Activated CD8-positive, alpha-beta memory T cell treated with anti-CD3 and anti-CD28 coated beads, Interleukin-2, amount 50 U/mL, for 48 hours (primary cell): Measurements from ENCODE around the gene MRGPRD.

Experiments
- DNase-seq: peaks from one replicate; pipeline ENCODE4 v3.0.0-alpha.2; 2020

MRGPRD gene

GRCh38 chr11:68942095-68942620 is 38.6 kb downstream of the MRGPRD start:
- DNase-seq: no peak

- no peak for DNase-seq
Observed at GRCh38 chr11:68941324-68942094, 39.3 kb downstream of the MRGPRD start.

- no peak for DNase-seq
Observed at GRCh38 chr11:68940651-68941323, 40.0 kb downstream of the MRGPRD start.

- no peak for DNase-seq
Observed at GRCh38 chr11:68939583-68940555, 40.9 kb downstream of the MRGPRD start.

- no peak for DNase-seq
Observed at GRCh38 chr11:68938816-68939582, 41.8 kb downstream of the MRGPRD start.

GRCh38 chr11:68938088-68938487 is 42.7 kb downstream of the MRGPRD start:
- no peak for DNase-seq

GRCh38 chr11:68936676-68937620 is 43.8 kb downstream of the MRGPRD start:
- no peak for DNase-seq

GRCh38 chr11:68936358-68936636 is 44.5 kb downstream of the MRGPRD start:
- no peak for DNase-seq

GRCh38 chr11:68935516-68936357 is 45.0 kb downstream of the MRGPRD start:
- DNase-seq: no peak

- DNase-seq: no peak
Observed at GRCh38 chr11:68935066-68935465, 45.7 kb downstream of the MRGPRD start.

GRCh38 chr11:68934666-68935065 is 46.1 kb downstream of the MRGPRD start:
- no peak for DNase-seq

GRCh38 chr11:68934321-68934645 is 46.5 kb downstream of the MRGPRD start:
- no peak for DNase-seq

GRCh38 chr11:68933605-68934320 is 47.0 kb downstream of the MRGPRD start:
- no peak for DNase-seq

GRCh38 chr11:68932933-68933577 is 47.7 kb downstream of the MRGPRD start:
- DNase-seq: no peak

- DNase-seq: no peak
Observed at GRCh38 chr11:68932358-68932757, 48.4 kb downstream of the MRGPRD start.

GRCh38 chr11:68931911-68932310 is 48.9 kb downstream of the MRGPRD start:
- DNase-seq: no peak

GRCh38 chr11:68930991-68931855 is 49.6 kb downstream of the MRGPRD start:
- DNase-seq: no peak
